NCI-H2227 (cell line): ENCODE data around the gene STRN.
"Not testable (repeated sequence)": the region's sequence is repeated elsewhere in the genome, so short reads cannot be mapped to it uniquely, and the experiment has no call there.

Source experiments
- DNase-seq: peaks from one replicate; lab custom pipeline; 2025; ENCODE audit not compliant: unreplicated experiment; lab: John Stamatoyannopoulos, UW

STRN gene

DNA sequence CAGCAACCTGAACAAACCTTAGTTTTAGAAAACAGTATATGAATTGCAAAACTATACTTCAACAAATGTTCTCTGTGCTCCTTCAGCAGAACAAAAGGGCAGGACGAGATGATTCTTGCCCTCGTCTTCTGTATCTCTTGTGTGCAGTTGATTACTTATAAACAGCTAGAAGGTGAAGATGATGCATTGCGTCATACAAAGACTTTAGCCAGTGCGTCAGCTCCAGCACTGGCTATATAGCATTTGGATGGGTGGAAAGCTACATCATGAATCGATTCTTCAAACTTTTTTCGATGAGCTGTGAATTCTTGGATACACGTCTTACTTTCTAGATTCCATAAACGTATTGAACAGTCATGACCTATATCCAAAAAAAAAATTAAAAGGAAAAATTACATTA, 117.1 kb downstream of the STRN start:
- no peak for DNase-seq

DNA sequence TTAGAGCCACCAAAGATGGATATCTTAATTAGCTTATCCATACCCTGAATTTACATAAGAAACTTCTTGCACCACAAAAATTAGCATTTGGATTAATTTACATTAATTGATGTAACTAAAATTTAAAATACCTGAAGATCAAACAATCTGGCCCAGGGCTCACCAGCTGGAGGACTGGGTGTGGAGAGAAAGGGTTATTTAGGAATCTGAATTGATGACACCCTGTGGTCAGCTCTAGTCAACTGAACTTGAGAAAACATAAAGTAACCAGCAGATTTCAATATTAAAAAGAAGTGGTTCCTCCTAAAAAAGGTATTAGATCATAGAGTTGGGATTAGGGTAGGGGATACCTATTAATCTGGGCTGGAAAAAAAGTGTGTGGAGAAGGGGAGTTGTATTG, 122.5 kb downstream of the STRN start:
- no peak for DNase-seq

DNA sequence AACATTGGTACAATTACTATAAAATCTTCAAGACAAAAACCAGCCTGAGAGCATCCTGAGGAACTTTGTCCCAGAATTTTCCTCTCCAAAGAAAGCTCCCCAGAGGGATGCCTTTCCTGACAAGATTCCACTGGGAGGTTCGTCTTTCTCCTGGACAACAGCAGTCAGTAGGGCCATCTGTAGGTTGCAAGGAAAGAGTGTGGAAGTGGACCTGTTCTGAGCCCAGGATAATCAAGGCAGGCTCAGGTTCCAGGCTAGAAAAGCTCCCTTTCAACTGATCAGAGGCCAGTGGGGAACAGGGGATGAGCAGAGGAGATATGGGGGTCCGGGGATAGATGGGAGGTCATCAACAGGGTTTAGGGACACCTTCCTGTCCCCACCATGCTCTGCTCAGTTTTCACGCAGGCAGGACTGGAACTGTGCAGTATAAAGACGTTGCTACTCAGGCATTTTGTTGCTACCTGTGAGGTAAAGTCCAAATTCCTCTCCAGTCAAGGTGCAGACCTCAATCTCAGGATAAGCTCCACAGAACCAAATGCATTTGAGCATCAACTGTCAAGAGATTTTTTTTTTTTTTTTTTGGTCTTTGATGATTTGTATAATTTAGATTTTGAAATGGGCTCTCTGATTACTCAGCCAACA, 126.2 kb downstream of the STRN start:
- DNase-seq = no peak

DNA sequence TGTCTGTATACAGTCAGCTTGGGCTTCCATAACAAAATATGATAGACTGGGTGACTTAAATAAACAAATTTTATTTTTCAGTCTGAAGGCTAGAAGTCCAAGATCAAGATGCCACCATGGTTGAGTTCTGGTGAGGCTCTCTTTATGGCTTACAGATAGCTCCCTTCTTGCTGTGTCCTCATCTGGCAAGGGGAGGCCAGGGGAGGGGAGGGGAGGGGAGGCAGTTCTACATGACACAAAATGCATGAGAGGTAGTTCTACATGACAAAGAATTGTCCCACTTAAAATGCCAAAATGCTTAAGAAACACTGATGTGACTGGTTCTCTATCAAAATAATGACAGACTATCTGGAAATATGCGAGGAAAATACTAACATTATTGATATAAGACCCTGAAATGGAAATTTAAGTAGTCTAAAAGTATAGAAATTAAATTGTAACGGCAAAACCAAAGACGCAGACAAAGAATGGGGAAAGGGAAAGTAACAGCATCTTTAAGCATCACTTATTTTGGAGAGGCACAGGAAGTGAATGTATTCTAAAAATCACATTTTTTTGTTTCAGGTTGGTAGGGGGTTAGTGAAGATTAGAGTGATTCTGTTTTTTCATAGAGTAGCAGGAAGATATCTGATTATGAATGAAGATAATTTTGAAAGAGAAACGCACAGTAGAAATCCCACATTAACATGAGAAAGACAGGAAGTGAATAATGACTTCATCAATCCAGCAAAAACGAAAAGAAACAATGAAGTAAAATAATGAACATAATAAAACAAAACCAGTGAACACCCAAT, 131.4 kb downstream of the STRN start:
- no peak for DNase-seq

DNA sequence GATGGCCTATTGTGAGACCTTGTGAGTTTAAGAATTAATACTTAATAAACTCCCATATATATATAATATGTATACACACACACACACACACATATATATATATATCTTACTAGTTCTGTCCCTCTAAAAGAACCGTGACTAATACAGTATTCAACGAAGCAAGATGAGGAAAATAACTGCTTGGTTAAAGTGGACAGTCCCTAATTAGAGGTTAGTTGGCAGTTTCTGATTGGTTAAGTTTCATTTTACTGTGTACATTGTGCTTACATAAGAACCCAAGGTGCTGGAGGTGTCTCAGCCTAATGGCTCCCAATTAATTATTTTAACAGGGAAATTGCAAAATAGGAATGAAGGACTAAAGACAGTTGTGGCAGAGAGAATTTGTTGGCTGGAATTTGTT, 132.1 kb downstream of the STRN start:
- no peak for DNase-seq

DNA sequence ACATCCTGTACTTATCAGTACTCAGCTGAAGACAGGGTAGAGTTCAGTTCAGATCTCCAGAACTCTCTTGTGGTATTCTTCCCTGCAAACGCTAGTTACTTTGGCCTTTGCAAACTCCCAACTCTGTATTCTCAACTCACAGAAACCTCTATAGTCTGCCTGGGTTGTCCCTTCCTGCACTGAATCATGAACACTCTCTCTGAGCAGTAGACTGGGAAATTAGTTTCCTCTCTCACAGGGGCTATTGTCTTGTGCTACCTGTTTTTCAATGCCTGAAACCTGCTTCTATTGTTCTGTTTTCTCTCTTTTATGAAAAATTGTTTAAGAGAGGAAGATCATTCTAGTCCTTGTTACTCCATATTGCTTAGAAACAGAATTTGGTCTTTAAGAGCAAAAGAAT, 135.2 kb downstream of the STRN start:
- no peak for DNase-seq

DNA sequence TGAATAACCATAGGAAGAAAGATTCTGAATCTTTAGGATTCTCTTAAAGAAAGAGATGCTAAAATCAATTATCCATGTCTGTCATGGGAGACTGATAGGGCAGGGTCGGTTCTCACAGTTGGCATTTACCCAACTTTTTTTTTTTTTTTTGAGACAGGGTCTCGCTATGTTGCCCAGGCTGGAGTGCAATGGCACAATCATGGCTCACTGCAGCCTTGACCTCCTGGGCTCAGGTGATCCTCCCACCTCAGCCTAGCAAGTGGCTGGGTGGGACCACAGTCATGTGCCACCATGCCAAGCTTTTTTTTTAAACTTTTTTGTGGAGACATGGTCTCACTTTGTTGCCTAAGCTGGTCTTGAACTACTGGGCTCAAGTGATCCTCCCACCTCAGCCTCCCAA, 141.7 kb downstream of the STRN start:
- not testable (repeated sequence) for DNase-seq

DNA sequence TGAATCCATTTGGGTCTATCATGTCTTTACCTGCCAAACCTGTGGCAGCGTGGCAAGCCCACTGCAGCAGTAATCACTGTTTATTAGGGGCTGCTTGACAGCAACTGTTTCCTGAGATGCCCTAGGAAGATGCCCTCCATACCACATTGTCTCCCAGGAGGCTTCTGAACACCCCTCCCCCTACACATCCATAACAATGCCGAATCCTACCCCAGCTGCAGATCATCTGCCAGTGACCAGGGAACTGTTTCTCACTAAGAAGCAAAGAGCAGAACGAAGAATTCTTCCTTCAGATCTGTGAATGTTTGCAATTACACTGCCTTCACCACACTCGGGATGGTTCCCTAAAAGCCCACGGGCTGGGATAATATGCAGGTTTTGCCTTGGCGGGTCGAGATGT, 142.1 kb downstream of the STRN start:
- DNase-seq = peak; percentile 58

DNA sequence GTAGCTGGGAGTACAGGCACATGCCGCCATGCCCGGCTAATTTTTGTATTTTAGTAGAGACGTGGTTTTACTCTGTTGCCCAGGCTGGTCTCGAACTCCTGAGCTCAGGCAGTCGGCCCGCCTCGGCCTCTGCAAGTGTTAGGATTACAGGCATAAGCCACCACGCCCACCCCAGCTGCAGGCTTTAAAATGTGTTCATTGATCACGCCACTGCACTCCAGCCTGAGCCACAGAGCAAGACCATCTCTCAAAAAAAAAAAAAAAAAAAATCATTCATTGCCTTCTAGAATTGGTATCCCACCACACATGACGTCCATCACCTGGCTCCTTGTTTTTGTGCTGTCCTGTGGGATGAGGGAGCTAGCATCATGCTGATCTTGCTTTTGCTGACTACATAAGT, 142.5 kb downstream of the STRN start:
- DNase-seq = peak; percentile 58

DNA sequence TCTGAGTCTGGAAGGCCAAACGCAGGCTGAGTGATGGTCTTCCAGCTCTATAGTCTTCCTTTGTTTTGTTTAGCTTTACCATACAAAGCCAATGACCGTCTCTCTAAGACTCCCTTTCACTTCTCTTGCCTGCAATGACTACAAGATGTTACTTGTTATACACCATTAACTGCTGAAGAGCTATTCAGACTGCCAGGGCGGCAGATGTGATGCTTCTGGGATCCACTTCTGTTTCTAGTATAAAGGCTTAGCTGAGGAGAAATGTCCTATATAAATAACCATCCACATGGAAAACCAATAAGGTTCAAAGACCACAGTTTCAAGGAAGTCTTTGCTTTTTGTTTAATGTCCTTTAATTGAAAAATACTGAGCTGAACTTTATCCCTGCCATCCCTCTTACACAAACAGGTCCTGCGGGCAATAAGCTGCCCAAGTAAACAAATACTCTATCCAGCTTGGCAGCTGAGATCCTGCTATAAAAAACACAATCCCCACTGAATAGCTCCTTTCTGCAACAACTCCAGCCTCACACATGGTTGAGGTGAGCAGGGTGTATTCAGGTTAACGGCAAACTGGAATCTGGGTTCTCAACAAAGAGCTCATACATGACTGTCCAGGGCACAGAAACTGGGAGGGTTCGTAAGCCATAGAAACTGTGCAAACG, 145.3 kb downstream of the STRN start:
- no peak for DNase-seq

DNA sequence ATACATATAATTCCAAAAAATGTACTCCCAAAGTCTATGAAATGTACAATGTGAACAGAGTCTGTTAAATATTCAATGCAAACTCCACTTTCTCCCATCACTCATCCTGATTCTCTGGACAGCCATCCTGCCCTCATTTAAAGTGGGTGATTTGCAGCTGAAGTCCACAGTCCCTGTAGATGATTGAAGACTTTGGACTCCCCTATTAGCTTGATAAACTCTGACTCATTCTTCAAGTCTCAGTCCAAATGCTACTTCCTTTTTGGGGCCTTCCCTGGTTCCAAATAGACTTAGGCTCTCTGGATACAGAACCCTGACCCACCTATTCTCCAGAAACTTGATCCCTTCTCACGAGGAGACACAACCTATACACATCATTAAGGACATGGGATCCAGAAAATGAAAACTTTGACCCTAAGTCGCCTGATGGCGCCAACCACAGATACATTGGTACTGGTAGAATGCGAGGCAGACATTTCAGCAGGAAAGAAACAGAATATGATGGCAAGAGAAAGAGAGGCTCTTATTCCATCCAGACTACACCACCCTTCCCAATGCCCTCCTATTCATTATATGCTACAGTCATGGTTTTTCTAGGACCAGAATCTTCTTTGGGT, 147.1 kb downstream of the STRN start:
- no peak for DNase-seq

DNA sequence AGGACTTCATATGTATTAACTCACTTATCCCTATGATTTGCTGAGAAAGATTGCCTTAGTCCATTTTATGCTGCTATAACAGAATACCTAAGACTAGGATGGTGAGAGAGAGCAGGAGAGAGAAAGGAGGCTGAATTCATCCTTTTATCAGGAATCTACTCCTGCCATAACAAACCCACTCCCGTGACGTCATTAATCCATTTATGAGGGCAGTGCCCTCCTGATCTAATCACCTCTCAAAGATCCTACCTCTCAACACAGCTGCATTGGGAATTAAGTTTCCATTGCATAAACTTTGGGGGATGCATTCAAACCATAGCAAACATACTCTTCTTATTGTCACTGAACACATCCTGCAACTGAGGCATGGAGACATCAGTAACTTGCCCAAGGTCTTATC, 147.8 kb downstream of the STRN start:
- no peak for DNase-seq

DNA sequence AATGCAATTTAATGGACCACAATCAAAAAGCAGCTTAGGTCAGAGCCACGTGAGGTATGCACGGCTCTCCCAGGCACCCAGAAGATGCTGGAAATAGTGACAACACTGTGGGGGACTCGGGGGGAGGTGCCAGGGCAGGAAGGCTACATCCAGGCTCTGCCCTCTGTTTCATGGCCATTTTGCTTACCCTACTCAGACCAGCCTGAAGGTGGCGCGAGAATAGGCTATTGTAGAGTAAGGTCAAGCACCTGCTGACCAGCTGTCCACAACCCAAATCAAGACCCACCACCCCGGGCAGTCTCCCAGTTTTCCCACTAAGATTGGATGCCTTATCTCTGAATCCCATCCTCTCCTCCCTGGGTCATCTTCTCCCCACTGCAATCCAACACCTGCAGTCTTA, 154.1 kb downstream of the STRN start:
- DNase-seq = no peak

DNA sequence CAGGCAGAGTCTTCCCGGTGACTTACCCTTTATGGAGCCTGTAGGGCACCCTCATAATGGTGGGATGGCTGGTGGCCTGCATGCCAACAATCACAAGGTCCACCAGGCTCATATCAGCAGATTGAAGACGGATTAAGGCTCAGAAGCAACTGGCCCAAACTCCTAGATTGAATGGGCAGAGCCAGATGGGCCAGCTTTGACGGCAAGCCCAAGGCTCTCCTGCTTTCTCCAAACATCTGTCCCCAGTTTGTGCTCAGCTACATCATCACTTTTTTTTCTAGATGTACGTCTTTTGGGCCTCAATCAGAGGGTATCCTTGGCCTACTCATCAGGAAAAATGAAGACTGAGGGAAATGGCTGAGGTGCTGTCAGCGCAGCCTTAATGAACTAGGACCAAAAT, 155.3 kb downstream of the STRN start:
- DNase-seq = no peak

DNA sequence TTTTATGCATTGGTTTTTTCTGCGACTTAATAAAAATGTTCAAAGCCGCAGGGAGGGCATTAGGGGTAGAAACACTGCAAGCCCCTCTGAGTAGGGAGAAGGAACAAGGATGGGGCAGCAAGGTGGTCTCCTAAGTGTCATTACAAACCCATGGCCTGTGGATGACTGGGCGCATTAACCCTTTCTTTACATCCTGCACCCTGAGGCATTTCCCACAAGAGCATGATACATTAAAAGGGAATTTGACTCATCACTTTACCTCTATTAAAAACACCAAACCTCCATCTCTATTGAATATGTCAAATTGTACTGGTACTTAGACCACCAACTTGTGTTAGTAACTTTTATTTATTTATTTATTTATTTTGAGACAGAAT, 157.3 kb downstream of the STRN start:
- DNase-seq = no peak

DNA sequence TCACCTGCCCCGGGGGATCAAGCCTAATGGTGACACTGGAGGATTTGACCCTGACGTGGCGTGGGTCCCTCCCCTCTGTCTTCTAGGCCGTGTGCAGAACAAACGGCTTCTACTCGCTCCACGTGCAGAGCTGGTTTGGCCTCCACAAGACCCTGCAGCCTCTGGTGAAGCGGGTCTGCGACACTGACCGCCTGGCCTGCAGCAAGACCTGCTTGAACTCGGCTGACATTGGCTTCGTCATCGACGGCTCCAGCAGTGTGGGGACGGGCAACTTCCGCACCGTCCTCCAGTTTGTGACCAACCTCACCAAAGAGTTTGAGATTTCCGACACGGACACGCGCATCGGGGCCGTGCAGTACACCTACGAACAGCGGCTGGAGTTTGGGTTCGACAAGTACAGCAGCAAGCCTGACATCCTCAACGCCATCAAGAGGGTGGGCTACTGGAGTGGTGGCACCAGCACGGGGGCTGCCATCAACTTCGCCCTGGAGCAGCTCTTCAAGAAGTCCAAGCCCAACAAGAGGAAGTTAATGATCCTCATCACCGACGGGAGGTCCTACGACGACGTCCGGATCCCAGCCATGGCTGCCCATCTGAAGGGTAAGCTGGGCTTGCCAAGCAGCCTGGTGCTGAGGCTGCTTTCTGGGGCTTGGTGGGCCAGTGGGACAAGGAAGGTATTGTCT, 157.8 kb downstream of the STRN start:
- no peak for DNase-seq

DNA sequence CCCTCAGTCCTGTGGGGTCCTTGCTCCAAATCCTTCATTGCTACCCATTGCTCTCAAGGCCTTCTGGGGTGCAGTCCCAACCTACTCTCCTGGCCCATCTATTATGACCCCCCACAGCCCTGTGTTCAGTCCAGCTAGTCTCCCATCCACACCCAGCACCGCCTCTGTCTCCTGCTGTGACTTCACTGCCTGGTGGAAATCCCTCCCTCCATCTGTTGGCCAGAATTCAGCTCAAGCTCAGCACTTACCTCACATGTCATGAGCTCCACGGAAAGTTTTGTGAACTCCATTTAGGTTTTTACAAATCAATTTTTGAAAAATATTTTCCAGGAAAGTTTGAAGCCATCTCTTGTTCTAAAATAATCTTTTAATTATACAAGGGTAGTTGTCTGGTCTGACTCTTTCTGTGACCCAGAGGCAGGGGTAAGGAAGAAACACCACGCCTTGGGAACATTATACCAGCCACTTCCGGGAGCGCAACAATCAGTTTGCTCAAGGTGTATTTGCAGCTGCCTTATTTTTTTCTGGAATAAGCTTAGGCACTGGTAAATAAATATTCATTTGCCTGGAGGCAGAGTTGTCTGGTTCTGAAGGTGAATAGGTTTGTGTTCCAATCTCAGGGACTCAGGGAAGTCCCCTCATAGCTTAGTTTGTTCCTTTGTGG, 159.0 kb downstream of the STRN start:
- no peak for DNase-seq

DNA sequence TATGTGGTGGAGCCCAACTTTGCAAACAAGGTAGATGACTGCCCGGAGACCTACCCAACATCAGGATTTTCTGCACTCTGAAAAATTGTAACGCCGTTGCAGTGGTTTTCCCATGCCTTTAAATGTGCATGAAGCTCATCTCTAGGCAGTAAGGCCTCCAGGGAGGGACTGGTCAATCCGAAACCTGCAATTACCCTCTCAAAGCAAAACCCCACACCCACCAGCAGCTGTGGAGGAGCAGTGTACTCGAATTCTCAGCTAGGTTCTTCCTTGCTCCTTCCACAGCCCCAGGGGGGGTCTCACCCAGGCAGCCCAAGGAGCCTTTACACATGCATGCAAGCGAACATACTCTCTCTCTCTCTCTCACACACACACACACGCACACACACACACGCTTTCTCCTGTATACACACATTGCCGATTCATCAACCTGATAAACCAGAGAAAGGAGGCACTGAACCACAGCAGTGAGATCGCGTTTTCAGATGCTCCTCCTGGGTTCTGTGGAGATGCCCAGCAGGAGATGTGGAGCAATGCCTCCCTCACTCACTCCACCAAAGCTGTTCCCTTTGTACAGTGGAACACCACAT, 160.6 kb downstream of the STRN start:
- peak; percentile 74 for DNase-seq

DNA sequence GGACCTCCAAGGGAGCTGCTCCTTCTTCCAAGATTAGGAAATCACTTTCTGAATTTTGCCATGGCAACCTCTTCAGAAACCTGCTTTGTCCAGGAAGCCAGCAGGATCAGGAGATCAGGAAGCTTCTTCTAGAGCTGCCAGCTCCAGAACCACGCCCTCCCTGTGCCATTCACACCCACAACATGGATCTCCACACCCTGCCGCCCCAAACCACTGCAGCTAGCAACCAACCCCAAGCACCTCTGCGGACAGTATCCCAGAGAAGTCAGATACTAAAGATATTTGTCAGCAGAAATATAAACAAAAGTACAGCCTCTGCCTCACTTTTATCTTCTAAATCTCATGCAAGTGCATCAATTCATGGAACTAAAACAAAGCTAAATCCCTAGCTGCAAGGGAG, 163.4 kb downstream of the STRN start:
- DNase-seq = no peak

DNA sequence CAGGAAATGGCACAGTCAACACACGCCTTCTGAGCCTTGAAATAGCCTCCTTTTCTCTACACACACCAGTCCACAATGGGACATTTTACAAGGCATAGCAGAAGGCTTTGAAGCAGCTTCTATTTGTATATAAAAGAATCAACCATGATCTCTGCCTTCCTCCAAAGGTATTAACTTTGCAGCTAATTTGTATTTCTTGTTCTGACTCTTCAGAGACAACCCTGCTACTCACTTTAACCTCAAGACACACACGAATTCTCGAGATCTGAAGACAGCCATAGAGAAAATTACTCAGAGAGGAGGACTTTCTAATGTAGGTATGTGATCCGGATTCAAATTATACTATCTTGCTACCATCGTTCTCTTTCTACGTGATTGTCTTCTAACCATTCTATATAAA, 165.2 kb downstream of the STRN start:
- no peak for DNase-seq
